ENCODE measurements around the gene DYNLT1. TPM values are rescaled to one million over a fixed set of nuclear protein-coding genes. Genes with fewer than 3 reads are reported as not detected.
"Not testable (repeated sequence)": the region's sequence is repeated elsewhere in the genome, so short reads cannot be mapped to it uniquely, and the experiment has no call there.

The DYNLT1 gene
- polyA plus RNA-seq (ENCODE audit: insufficient read length), result 80.1 TPM

- DNase-seq (ENCODE audit: low read depth), result peak; percentile 67
These were observed at the start of gene DYNLT1 for GRCh38 chr6:158644231-158645063. DYNLT1 (minus strand) TSS chr6:158644743; CDS start chr6:158644708, 35 bp downstream.

GRCh38 chr6:158688860-158689259, 44.3 kb upstream of the DYNLT1 start:
- DNase-seq (ENCODE audit: low read depth), result no peak

DNA sequence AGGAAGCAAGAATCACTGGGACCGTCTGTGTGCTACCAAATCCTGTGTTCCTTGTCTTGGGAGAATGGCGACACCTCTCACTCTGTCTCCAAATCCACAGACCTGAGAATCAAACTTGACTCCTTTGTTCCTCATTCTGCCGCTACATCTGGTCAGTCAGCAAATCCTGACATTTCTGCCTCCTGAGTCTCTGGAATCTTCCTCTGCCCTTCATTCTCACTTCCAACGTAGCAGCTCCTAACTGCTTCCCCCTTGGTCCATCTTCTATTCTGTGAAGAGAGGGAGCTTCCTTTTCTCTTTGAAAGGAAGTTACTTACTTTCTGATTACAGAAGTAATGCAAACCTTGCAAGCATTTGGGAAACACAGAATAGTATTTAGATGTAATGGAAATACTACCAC, 43.0 kb upstream of the DYNLT1 start:
- DNase-seq (ENCODE audit: low read depth), result no peak

- DNase-seq (ENCODE audit: low read depth), result no peak
These were observed 42.3 kb upstream of the DYNLT1 start for GRCh38 chr6:158686791-158687381.

DNA sequence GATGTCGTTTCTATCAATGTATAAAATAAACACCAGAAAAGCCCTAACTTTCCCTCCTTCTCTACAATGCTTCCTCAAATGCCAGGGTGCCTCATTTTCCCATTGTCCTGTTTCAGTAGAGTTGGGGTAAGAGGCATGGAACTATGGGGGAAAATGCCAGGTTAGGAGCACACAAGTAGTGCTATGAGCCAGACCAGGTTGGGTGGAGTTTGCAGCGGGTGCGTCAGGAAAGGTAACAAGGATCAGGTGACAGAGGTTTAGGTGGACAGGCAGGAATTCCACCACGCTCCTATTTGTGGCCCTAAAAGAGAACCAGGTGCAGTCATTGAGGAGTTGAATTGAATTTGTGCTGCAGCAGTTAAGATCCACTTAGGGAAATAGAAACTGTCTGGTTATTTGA, 41.8 kb upstream of the DYNLT1 start:
- DNase-seq (ENCODE audit: low read depth), result no peak

DNA sequence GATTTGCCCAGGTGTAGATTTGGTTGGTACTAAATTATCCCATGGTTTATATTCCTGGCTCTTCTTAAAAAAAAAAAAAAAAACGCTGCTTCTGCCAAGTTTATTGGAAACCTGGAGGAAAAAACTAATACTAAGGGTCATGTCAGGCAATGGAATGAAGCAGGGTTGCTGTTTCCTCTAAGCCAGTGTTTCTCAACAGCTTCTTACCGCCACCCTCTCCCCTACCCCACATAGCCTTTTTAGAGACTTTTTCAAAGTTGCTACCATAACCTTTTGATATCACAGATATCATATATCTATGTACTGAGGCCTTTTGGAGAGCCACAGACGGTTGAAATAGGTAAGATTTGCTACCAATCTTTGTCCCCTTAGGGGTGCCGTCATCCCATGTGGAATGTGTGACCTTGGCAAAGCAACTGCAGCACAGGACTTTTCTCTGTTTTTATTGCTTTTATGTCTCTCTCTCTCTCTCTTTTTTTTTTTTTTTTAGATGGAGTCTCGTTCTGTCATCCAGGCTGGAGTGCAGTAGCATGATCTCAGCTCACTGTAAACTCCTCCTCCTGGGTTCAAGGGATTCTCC, 40.3 kb upstream of the DYNLT1 start:
- DNase-seq (ENCODE audit: low read depth), result no peak

DNA sequence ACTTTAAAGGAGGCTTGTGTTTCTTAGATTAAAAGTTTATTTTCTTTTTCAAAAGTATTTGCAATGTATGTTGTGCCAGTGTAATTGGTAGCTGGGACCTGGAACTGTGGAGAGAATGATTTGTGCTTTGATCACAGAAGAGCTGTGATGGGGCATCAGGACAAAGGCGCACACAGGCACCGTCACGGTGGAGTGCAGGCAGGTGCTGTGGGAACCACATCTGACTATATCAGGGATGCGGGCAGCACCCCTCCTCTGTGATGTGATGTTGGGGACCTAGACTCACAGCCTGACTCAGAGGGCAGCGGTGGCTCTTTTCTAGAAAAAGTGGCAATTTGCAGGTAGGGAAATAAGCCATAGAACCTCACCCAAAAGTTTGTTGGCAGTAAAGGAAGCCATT, 39.8 kb upstream of the DYNLT1 start:
- no peak for DNase-seq (ENCODE audit: low read depth)

GRCh38 chr6:158680481-158680880, 35.9 kb upstream of the DYNLT1 start:
- no peak for DNase-seq (ENCODE audit: low read depth)

GRCh38 chr6:158680015-158680414, 35.5 kb upstream of the DYNLT1 start:
- DNase-seq (ENCODE audit: low read depth), result no peak

DNA sequence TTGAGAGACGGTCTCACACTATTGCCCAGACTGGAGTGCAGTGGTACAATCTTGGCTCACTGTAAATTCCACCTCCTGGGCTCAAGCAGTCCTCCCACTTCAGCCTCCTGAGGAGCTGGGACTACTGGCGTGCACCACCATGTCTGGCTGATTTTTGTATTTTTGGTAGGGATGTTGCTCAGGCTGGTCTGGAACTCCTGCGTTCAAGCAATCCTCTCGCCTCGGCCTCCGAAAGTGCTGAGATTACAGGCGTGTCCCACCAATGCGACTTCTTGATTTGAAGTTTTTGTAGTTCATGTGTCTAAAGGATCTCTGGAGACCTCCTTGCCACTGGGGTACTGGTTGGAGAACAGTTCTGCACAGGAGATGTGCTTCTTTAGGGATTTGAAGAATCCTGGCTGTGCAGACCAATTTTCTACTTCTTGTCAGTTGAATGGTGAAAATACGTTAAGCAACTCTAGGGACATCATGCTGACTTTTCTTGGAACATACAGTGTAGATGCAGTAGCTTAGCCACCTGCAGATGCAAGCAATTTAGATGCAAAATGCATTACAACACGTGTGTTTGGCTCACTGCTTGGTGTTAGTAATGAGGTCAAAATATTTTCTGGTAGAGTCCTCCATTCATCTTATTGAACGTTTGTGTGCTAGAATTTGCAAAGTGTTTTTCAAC, 33.5 kb upstream of the DYNLT1 start:
- DNase-seq (ENCODE audit: low read depth), result no peak

DNA sequence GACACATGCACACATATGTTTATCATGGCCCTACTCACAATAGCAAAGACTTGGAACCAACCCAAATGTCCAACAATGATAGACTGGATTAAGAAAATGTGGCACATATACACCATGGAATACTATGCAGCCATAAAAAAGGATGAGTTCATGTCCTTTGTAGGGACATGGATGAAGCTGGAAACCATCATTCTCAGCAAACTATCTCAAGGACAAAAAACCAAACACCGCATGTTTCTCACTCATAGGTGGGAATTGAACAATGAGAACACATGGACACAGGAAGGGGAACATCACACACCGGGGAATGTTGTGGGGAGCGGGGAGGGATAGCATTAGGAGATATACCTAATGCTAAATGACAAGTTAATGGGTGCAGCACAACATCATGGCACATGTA, 32.6 kb upstream of the DYNLT1 start:
- DNase-seq (ENCODE audit: low read depth), result not testable (repeated sequence)

GRCh38 chr6:158674342-158675131, 30.0 kb upstream of the DYNLT1 start:
- DNase-seq (ENCODE audit: low read depth), result no peak

DNA sequence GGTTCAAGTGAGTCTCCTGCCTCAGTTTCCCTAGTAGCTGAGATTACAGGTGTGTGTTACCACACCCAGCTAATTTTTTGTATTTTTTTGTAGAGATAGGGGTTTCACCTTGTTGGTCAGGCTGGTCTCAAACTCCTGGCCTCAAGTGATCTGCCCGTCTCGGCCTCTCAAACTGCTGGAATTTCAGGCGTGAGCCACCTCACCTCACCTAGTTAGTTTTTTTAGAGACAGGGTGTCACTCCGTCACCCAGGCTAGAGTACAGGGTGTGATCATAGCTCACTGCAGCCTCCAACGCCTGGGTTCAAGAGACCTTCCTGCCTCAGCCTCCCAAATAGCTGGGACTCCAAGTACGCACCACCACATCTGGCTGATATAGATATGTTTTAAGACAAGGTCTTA, 28.2 kb upstream of the DYNLT1 start:
- DNase-seq (ENCODE audit: low read depth), result no peak

GRCh38 chr6:158672119-158672518, 27.6 kb upstream of the DYNLT1 start:
- not testable (repeated sequence) for DNase-seq (ENCODE audit: low read depth)

GRCh38 chr6:158669145-158670035, 24.8 kb upstream of the DYNLT1 start:
- no peak for DNase-seq (ENCODE audit: low read depth)

DNA sequence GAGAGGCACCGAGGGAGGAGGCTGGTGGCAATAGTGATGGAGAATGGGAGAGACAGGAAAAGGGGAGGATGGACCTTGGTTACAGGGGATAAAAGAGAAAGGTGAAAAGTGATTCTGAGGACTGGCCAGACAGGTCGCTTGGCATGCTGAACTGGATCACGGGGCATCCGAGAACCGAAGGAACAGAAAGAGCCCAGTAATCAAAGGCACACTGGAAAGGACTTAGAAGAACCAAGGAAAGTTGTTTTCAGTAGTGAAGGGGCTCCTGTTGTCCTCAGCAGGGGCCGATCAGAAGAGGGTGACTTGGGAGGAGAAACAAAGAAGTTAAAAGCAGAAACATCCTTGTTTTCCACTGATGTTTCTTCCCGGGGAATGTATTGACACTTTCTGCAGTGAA, 24.2 kb upstream of the DYNLT1 start:
- DNase-seq (ENCODE audit: low read depth), result no peak

DNA sequence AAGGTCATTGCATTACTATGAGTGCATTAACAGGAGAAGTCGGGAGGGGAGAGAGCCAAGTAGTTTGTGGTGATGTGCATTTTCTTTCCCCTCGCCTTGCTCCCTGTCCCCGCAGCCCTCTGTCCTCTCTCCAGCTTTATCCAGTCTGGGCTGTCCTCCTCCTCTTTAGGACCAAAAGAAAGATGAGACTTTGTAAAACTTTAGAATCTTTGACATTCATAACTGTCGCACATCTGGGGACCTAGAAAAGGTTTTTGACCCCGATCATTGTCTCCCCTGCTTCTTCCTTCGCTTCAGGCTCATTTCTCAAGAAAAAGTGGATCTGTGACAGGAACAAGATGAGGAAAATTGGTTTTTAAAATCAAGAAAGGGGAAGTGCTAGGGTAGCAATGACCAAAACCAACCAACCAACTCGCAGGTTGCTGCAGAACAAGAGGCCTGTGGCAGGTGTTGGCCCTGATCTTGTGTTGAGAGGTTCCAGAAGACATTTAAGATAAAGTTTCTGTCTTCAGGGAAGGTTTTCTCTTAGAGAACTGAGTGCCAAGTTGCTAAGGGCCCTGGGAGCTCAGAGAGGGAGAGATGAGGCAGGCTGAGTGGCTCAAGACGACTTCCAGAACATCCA, 22.9 kb upstream of the DYNLT1 start:
- no peak for DNase-seq (ENCODE audit: low read depth)

- DNase-seq (ENCODE audit: low read depth), result no peak
These were observed 22.3 kb upstream of the DYNLT1 start for GRCh38 chr6:158666628-158667359.

GRCh38 chr6:158665332-158665731, 20.8 kb upstream of the DYNLT1 start:
- no peak for DNase-seq (ENCODE audit: low read depth)
